C4-2B (cell line): Measurements from ENCODE around the gene SGMS1.

ENCODE experiments used
- H3K27ac ChIP-seq: fragments of 450-650 bp; 2 replicates; pipeline ENCODE4 v1.5.1; 2017
- CTCF ChIP-seq: fragments of 450-650 bp; conservative IDR thresholded peaks from 2 replicates; pipeline ENCODE4 v1.5.1; 2017; ENCODE audit warnings: mild to moderate bottlenecking
- ZFX ChIP-seq: fragments of 450-650 bp; IDR thresholded peaks from 2 replicates; pipeline ENCODE4 v1.6.1; 2017

SGMS1 gene

GRCh38 chr10:50390302-50390701, 233.5 kb downstream of the SGMS1 start:
- H3K27ac ChIP-seq = no peak overlapping the region
- no peak for TF ChIP-seq CTCF

- H3K27ac ChIP-seq = no peak overlapping the region
- TF ChIP-seq CTCF (no peak), ZFX (no peak)
Observed at GRCh38 chr10:50388181-50388580, 235.6 kb downstream of the SGMS1 start.

GRCh38 chr10:50387732-50388073, 236.1 kb downstream of the SGMS1 start:
- TF ChIP-seq ZFX = no peak
- TF ChIP-seq CTCF = no peak
- H3K27ac ChIP-seq = no peak overlapping the region

- TF ChIP-seq CTCF = no peak
- no peak for TF ChIP-seq ZFX
- no peak overlapping the region for H3K27ac ChIP-seq
Observed at GRCh38 chr10:50387007-50387731, 236.6 kb downstream of the SGMS1 start.

- H3K27ac ChIP-seq = no peak overlapping the region
- no peak for TF ChIP-seq ZFX
- TF ChIP-seq CTCF = no peak
Observed at GRCh38 chr10:50385624-50386023, 238.1 kb downstream of the SGMS1 start.

GRCh38 chr10:50384898-50385297, 238.9 kb downstream of the SGMS1 start:
- TF ChIP-seq ZFX (no peak), CTCF (no peak)
- H3K27ac ChIP-seq = no peak overlapping the region

- no peak overlapping the region for H3K27ac ChIP-seq
- TF ChIP-seq CTCF (no peak), ZFX (no peak)
Observed at GRCh38 chr10:50384238-50384637, 239.5 kb downstream of the SGMS1 start.
